Measurements from ENCODE around the gene FLRT1. TPM values are rescaled to one million over a fixed set of nuclear protein-coding genes. Genes with fewer than 3 reads are reported as not detected.
A peak's percentile ranks its signal among the peaks of the same experiment; 100 is the strongest.

The FLRT1 gene
- polyA plus RNA-seq, 1 donor from 2014 or later = 2.6 TPM

- Histone ChIP-seq H3F3A (ENCODE audit: insufficient read depth, low read length, poor library complexity, severe bottlenecking) (no peaks in the 10 kb centered on the region), H3K27me3 (ENCODE audit: insufficient read depth, low read depth, low read length) (no peaks in the 10 kb centered on the region), H3K4me3 (ENCODE audit: low read length) (peak overlapping the region; percentile 68), H2AFZ (ENCODE audit: low read depth, low read length) (no peak overlapping the region), H3K9ac (ENCODE audit: low read length) (peak overlapping the region; percentile 63), H4K20me1 (ENCODE audit: insufficient read depth) (no peaks in the 10 kb centered on the region), H3K36me3 (ENCODE audit: insufficient read depth, low read length) (no peaks in the 10 kb centered on the region), H3K9me3 (ENCODE audit: low read length) (no peaks in the 10 kb centered on the region), H3K27ac (ENCODE audit: low read length) (peak overlapping the region; percentile 24), H3K4me2 (ENCODE audit: low read length) (peak overlapping the region; percentile 68), H3K79me2 (replicated peaks; ENCODE audit: insufficient read depth, low read length) (no peaks in the 10 kb centered on the region), H3K9me2 (ENCODE audit: insufficient read depth, low read length) (no peaks in the 10 kb centered on the region)
- TF ChIP-seq REST (IDR thresholded peaks at IDR 0.05; ENCODE audit: borderline replicate concordance) (no peak), EP300 (conservative IDR thresholded peaks at IDR 0.05; ENCODE audit: poor library complexity, severe bottlenecking) (no peak), POLR2AphosphoS5 (IDR thresholded peaks at IDR 0.05) (no peak), TAF1 (IDR thresholded peaks at IDR 0.05; ENCODE audit: low read depth) (no peak), MXI1 (conservative IDR thresholded peaks at IDR 0.05; ENCODE audit: poor library complexity, severe bottlenecking) (no peak), SMC3 (conservative IDR thresholded peaks at IDR 0.05; ENCODE audit: poor library complexity) (no peak), EZH2 (IDR thresholded peaks at IDR 0.05; ENCODE audit: borderline replicate concordance, insufficient read depth, low read length, poor library complexity, severe bottlenecking) (no peak), RAD21 (conservative IDR thresholded peaks at IDR 0.05) (no peak)
- TF ChIP-seq, protein P1, sequence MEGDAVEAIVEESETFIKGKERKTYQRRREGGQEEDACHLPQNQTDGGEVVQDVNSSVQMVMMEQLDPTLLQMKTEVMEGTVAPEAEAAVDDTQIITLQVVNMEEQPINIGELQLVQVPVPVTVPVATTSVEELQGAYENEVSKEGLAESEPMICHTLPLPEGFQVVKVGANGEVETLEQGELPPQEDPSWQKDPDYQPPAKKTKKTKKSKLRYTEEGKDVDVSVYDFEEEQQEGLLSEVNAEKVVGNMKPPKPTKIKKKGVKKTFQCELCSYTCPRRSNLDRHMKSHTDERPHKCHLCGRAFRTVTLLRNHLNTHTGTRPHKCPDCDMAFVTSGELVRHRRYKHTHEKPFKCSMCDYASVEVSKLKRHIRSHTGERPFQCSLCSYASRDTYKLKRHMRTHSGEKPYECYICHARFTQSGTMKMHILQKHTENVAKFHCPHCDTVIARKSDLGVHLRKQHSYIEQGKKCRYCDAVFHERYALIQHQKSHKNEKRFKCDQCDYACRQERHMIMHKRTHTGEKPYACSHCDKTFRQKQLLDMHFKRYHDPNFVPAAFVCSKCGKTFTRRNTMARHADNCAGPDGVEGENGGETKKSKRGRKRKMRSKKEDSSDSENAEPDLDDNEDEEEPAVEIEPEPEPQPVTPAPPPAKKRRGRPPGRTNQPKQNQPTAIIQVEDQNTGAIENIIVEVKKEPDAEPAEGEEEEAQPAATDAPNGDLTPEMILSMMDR (IDR thresholded peaks at IDR 0.05; ENCODE audit: poor library complexity, severe bottlenecking) = no peak
These were observed 628 bp upstream of the FLRT1 start for GRCh38 chr11:64035081-64035524.

DNA sequence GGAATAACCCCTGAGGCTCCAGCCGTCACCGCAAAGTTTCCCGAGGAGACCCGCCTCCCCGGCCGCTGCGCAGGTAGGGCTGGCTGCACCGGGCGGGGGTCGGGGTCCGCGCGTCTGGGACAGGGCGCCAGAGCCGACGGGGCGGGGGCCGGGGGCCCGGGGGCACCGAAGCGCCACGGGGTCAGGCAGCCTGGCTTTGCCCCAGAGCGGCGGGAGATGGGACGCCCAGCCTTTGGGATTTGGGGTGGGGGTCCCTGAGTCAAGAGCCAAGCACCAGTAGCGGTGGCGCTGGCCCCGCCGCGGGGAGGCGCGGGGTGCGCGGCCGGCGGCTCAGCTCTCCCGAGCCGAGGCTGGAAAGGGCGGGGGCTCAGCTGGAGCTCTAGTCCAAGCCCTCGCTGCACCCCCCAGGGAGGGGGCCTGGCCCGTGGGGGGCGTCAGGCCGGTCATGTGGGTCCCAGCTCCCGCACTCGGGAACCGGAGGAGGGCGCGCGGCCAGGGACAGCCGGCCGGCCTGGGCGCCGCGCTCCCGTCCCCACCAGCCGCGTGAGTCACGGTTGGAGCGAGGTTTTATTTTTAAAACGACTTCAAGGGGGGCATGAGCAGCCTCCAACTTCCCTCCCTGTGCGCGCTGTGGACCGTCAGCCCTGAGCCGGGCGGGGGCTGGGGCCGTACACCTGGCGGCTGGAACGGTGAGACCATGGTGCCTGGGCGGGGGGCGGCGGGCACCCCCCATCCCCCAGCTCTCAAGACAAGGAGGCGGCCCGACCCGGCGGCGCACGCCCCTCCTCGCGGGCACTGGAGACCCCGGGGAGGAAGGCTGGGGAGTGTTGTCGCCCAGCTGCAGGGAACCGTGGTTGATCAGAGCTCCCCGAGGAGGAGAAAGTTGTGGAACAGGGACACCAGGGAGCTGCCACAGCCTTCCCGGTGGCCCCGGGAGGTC, 626 bp downstream of the FLRT1 start:
- no peak for TF ChIP-seq POLR2AphosphoS5 (IDR thresholded peaks at IDR 0.05)
- no peak for TF ChIP-seq EZH2 (IDR thresholded peaks at IDR 0.05; ENCODE audit: borderline replicate concordance, insufficient read depth, low read length, poor library complexity, severe bottlenecking)
- no peak for TF ChIP-seq RAD21 (conservative IDR thresholded peaks at IDR 0.05)
- TF ChIP-seq TAF1 (IDR thresholded peaks at IDR 0.05; ENCODE audit: low read depth) = no peak
- TF ChIP-seq EP300 (conservative IDR thresholded peaks at IDR 0.05; ENCODE audit: poor library complexity, severe bottlenecking) = no peak
- TF ChIP-seq MXI1 (conservative IDR thresholded peaks at IDR 0.05; ENCODE audit: poor library complexity, severe bottlenecking) = peak; percentile 37
- TF ChIP-seq, protein P1 (IDR thresholded peaks at IDR 0.05; ENCODE audit: poor library complexity, severe bottlenecking) = no peak
- TF ChIP-seq SMC3 (conservative IDR thresholded peaks at IDR 0.05; ENCODE audit: poor library complexity) = peak; percentile 46
- peak; percentile 33 for TF ChIP-seq REST (IDR thresholded peaks at IDR 0.05; ENCODE audit: borderline replicate concordance)
- peak overlapping the region; percentile 68 for H3K4me2 ChIP-seq (ENCODE audit: low read length)
- no peaks in the 10 kb centered on the region for H3F3A ChIP-seq (ENCODE audit: insufficient read depth, low read length, poor library complexity, severe bottlenecking)
- H2AFZ ChIP-seq (ENCODE audit: low read depth, low read length) = no peak overlapping the region
- H3K4me3 ChIP-seq (ENCODE audit: low read length) = peak overlapping the region; percentile 90
- H4K20me1 ChIP-seq (ENCODE audit: insufficient read depth) = no peaks in the 10 kb centered on the region
- peak overlapping the region; percentile 45 for H3K27ac ChIP-seq (ENCODE audit: low read length)
- no peaks in the 10 kb centered on the region for H3K27me3 ChIP-seq (ENCODE audit: insufficient read depth, low read depth, low read length)
- no peaks in the 10 kb centered on the region for H3K36me3 ChIP-seq (ENCODE audit: insufficient read depth, low read length)
- peak overlapping the region; percentile 69 for H3K9ac ChIP-seq (ENCODE audit: low read length)
- no peaks in the 10 kb centered on the region for H3K79me2 ChIP-seq (replicated peaks; ENCODE audit: insufficient read depth, low read length)
- no peaks in the 10 kb centered on the region for H3K9me3 ChIP-seq (ENCODE audit: low read length)
- H3K9me2 ChIP-seq (ENCODE audit: insufficient read depth, low read length) = no peaks in the 10 kb centered on the region

Measured in neural cell (in vitro differentiated cells).